ENCODE measurements around the gene ACVR1. TPM values are rescaled to one million over a fixed set of nuclear protein-coding genes. Genes with fewer than 3 reads are reported as not detected.

The ACVR1 gene
- total RNA-seq, 1 experiment from 2014 or later = 27.6 TPM

GRCh38 chr2:157698430-157698829, 177.7 kb downstream of the ACVR1 start:
- Histone ChIP-seq H3K9me3 (ENCODE audit: control insufficient read depth, insufficient read depth, low read depth, low read length) (no peaks in the 10 kb centered on the region; the same call in 1 of the 2 replicates), H3K4me1 (ENCODE audit: control insufficient read depth, insufficient read depth, low read length) (no peaks in the 10 kb centered on the region), H3K36me3 (ENCODE audit: control insufficient read depth, insufficient read depth, low read length) (no peaks in the 10 kb centered on the region), H3K27ac (ENCODE audit: low read length) (no peak overlapping the region), H3K4me3 (ENCODE audit: low read depth in 2 of 2, low read length in 2 of 2) (no peak overlapping the region), H3K27me3 (ENCODE audit: control insufficient read depth, insufficient read depth, low read length) (no peaks in the 10 kb centered on the region)
- intact Hi-C loops (cut with micrococcal nuclease; ENCODE audit: unreplicated experiment) = no loop called here
- DNase-seq (ENCODE audit: low read depth, low spot score) (no peak), ATAC-seq (no peak)
- TF ChIP-seq SIN3A (IDR thresholded peaks at IDR 0.05; ENCODE audit: borderline replicate concordance, insufficient read depth, low read depth, low read length) = no peak
- no peak for TF ChIP-seq TCF7L2 (IDR thresholded peaks at IDR 0.05; ENCODE audit: low read depth, low read length)
- TF ChIP-seq POLR2AphosphoS5 (IDR thresholded peaks at IDR 0.05; ENCODE audit: low read depth, low read length) = no peak
- TF ChIP-seq, protein P1, sequence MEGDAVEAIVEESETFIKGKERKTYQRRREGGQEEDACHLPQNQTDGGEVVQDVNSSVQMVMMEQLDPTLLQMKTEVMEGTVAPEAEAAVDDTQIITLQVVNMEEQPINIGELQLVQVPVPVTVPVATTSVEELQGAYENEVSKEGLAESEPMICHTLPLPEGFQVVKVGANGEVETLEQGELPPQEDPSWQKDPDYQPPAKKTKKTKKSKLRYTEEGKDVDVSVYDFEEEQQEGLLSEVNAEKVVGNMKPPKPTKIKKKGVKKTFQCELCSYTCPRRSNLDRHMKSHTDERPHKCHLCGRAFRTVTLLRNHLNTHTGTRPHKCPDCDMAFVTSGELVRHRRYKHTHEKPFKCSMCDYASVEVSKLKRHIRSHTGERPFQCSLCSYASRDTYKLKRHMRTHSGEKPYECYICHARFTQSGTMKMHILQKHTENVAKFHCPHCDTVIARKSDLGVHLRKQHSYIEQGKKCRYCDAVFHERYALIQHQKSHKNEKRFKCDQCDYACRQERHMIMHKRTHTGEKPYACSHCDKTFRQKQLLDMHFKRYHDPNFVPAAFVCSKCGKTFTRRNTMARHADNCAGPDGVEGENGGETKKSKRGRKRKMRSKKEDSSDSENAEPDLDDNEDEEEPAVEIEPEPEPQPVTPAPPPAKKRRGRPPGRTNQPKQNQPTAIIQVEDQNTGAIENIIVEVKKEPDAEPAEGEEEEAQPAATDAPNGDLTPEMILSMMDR (IDR thresholded peaks at IDR 0.05) = no peak
- no peak for TF ChIP-seq REST (IDR thresholded peaks at IDR 0.05; ENCODE audit: insufficient read depth in 1 of 2, low read depth in 2 of 2, low read length in 1 of 2)
- POLR2A ChIA-PET = no interaction called here
- in situ Hi-C loops (cut with HindIII; ENCODE audit: low pct_unique_long_range_greater_than_20kb, low sequenced_read_pairs) = no loop called here
- BruUV-seq (replicated peaks) = no TSS peak
- CTCF ChIA-PET = no interaction called here

GRCh38 chr2:157696036-157696435, 180.1 kb downstream of the ACVR1 start:
- ATAC-seq (no peak), DNase-seq (ENCODE audit: low read depth, low spot score) (no peak)
- POLR2A ChIA-PET = no interaction called here
- in situ Hi-C loops (cut with HindIII; ENCODE audit: low pct_unique_long_range_greater_than_20kb, low sequenced_read_pairs) = no loop called here
- Histone ChIP-seq H3K4me1 (ENCODE audit: control insufficient read depth, insufficient read depth, low read length) (no peaks in the 10 kb centered on the region), H3K27me3 (ENCODE audit: control insufficient read depth, insufficient read depth, low read length) (no peaks in the 10 kb centered on the region), H3K4me3 (ENCODE audit: low read depth in 2 of 2, low read length in 2 of 2) (no peak overlapping the region), H3K36me3 (ENCODE audit: control insufficient read depth, insufficient read depth, low read length) (no peaks in the 10 kb centered on the region), H3K9me3 (ENCODE audit: control insufficient read depth, insufficient read depth, low read depth, low read length) (no peaks in the 10 kb centered on the region; the same call in 1 of the 2 replicates), H3K27ac (ENCODE audit: low read length) (no peak overlapping the region)
- intact Hi-C loops (cut with micrococcal nuclease; ENCODE audit: unreplicated experiment) = no loop called here
- CTCF ChIA-PET = no interaction called here
- no TSS peak for BruUV-seq (replicated peaks)
- no peak for TF ChIP-seq TCF7L2 (IDR thresholded peaks at IDR 0.05; ENCODE audit: low read depth, low read length)
- no peak for TF ChIP-seq SIN3A (IDR thresholded peaks at IDR 0.05; ENCODE audit: borderline replicate concordance, insufficient read depth, low read depth, low read length)
- no peak for TF ChIP-seq POLR2AphosphoS5 (IDR thresholded peaks at IDR 0.05; ENCODE audit: low read depth, low read length)
- no peak for TF ChIP-seq REST (IDR thresholded peaks at IDR 0.05; ENCODE audit: insufficient read depth in 1 of 2, low read depth in 2 of 2, low read length in 1 of 2)
- TF ChIP-seq, protein P1 (IDR thresholded peaks at IDR 0.05) = no peak

Data from Panc1 (cell line).